Globus pallidus (tissue), 1 donor: ENCODE data around the gene NSG1.
"Not testable (repeated sequence)": the region's sequence is repeated elsewhere in the genome, so short reads cannot be mapped to it uniquely, and the experiment has no call there.

Source experiments
- DNase-seq: peaks from one replicate; pipeline ENCODE4 v3.0.0-alpha.2; 2015; ENCODE audit warnings: low spot score

The NSG1 gene

GRCh38 chr4:4386736-4387392 lies at the start of gene NSG1:
Gene NSG1, plus strand, starts transcription at chr4:4387102. Its CDS starts 528 bp downstream, at chr4:4387630.
- no peak for DNase-seq

- no peak for DNase-seq
Measured at GRCh38 chr4:4338210-4339001, 48.5 kb upstream of the NSG1 start.

GRCh38 chr4:4339504-4340085 lies 47.3 kb upstream of the NSG1 start:
- DNase-seq, result no peak

- no peak for DNase-seq
Measured at GRCh38 chr4:4341861-4342650, 44.8 kb upstream of the NSG1 start.

GRCh38 chr4:4343038-4343437 lies 43.9 kb upstream of the NSG1 start:
- DNase-seq, result no peak

- DNase-seq, result no peak
Measured at GRCh38 chr4:4344915-4345527, 41.9 kb upstream of the NSG1 start.

GRCh38 chr4:4347585-4347984 lies 39.3 kb upstream of the NSG1 start:
- DNase-seq, result no peak

- not testable (repeated sequence) for DNase-seq
Measured at GRCh38 chr4:4348585-4348984, 38.3 kb upstream of the NSG1 start.

- no peak for DNase-seq
Measured at GRCh38 chr4:4349867-4350266, 37.0 kb upstream of the NSG1 start.

- no peak for DNase-seq
Measured at GRCh38 chr4:4350909-4351308, 36.0 kb upstream of the NSG1 start.

- no peak for DNase-seq
Measured at GRCh38 chr4:4355302-4355701, 31.6 kb upstream of the NSG1 start.

- no peak for DNase-seq
Measured at GRCh38 chr4:4356106-4357041, 30.5 kb upstream of the NSG1 start.

- no peak for DNase-seq
Measured at GRCh38 chr4:4358093-4358854, 28.6 kb upstream of the NSG1 start.

- DNase-seq, result no peak
Measured at GRCh38 chr4:4361883-4362282, 25.0 kb upstream of the NSG1 start.

- DNase-seq, result no peak
Measured at GRCh38 chr4:4362991-4363697, 23.8 kb upstream of the NSG1 start.

GRCh38 chr4:4364061-4364460 lies 22.8 kb upstream of the NSG1 start:
- DNase-seq, result no peak

- no peak for DNase-seq
Measured at GRCh38 chr4:4364486-4365208, 22.3 kb upstream of the NSG1 start.

- no peak for DNase-seq
Measured at GRCh38 chr4:4368809-4369580, 17.9 kb upstream of the NSG1 start.
